ENCODE results near the gene CD180. TPM values are rescaled to one million over a fixed set of nuclear protein-coding genes. Genes with fewer than 3 reads are reported as not detected.

Gene CD180
- total RNA-seq, 1 experiment from 2014 or later: not detected

- POLR2A ChIA-PET: interaction anchor here (0.6 to 0.8 kb wide), 2 partner anchors 9 to 1319 kb away, joined by 3 read pairs; no protein-coding TSS in a partner anchor
- Histone ChIP-seq H3K27me3 (ENCODE audit: control insufficient read depth, insufficient read depth, low read length) (no peaks in the 10 kb centered on the region), H3K9me3 (ENCODE audit: control insufficient read depth, insufficient read depth, low read depth, low read length) (no peaks in the 10 kb centered on the region), H3K27ac (ENCODE audit: low read length) (no peak overlapping the region), H3K36me3 (ENCODE audit: control insufficient read depth, insufficient read depth, low read length) (no peaks in the 10 kb centered on the region), H3K4me1 (ENCODE audit: control insufficient read depth, insufficient read depth, low read length) (no peaks in the 10 kb centered on the region), H3K4me3 (ENCODE audit: low read depth in 2 of 2, low read length in 2 of 2) (no peak overlapping the region)
- no peak for ATAC-seq
- intact Hi-C loops (cut with micrococcal nuclease; ENCODE audit: unreplicated experiment) (no loop called here), in situ Hi-C loops (cut with HindIII; ENCODE audit: low pct_unique_long_range_greater_than_20kb, low sequenced_read_pairs) (no loop called here)
- no TSS peak for BruUV-seq (replicated peaks)
- TF ChIP-seq TCF7L2 (IDR thresholded peaks at IDR 0.05; ENCODE audit: low read depth, low read length) (no peak), SIN3A (IDR thresholded peaks at IDR 0.05; ENCODE audit: borderline replicate concordance, insufficient read depth, low read depth, low read length) (no peak), POLR2AphosphoS5 (IDR thresholded peaks at IDR 0.05; ENCODE audit: low read depth, low read length) (no peak)
- TF ChIP-seq, protein P1, sequence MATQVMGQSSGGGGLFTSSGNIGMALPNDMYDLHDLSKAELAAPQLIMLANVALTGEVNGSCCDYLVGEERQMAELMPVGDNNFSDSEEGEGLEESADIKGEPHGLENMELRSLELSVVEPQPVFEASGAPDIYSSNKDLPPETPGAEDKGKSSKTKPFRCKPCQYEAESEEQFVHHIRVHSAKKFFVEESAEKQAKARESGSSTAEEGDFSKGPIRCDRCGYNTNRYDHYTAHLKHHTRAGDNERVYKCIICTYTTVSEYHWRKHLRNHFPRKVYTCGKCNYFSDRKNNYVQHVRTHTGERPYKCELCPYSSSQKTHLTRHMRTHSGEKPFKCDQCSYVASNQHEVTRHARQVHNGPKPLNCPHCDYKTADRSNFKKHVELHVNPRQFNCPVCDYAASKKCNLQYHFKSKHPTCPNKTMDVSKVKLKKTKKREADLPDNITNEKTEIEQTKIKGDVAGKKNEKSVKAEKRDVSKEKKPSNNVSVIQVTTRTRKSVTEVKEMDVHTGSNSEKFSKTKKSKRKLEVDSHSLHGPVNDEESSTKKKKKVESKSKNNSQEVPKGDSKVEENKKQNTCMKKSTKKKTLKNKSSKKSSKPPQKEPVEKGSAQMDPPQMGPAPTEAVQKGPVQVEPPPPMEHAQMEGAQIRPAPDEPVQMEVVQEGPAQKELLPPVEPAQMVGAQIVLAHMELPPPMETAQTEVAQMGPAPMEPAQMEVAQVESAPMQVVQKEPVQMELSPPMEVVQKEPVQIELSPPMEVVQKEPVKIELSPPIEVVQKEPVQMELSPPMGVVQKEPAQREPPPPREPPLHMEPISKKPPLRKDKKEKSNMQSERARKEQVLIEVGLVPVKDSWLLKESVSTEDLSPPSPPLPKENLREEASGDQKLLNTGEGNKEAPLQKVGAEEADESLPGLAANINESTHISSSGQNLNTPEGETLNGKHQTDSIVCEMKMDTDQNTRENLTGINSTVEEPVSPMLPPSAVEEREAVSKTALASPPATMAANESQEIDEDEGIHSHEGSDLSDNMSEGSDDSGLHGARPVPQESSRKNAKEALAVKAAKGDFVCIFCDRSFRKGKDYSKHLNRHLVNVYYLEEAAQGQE (IDR thresholded peaks at IDR 0.05; ENCODE audit: insufficient read depth in 1 of 2, low read depth in 2 of 2, low read length in 1 of 2): no peak
- TF ChIP-seq, protein P2, sequence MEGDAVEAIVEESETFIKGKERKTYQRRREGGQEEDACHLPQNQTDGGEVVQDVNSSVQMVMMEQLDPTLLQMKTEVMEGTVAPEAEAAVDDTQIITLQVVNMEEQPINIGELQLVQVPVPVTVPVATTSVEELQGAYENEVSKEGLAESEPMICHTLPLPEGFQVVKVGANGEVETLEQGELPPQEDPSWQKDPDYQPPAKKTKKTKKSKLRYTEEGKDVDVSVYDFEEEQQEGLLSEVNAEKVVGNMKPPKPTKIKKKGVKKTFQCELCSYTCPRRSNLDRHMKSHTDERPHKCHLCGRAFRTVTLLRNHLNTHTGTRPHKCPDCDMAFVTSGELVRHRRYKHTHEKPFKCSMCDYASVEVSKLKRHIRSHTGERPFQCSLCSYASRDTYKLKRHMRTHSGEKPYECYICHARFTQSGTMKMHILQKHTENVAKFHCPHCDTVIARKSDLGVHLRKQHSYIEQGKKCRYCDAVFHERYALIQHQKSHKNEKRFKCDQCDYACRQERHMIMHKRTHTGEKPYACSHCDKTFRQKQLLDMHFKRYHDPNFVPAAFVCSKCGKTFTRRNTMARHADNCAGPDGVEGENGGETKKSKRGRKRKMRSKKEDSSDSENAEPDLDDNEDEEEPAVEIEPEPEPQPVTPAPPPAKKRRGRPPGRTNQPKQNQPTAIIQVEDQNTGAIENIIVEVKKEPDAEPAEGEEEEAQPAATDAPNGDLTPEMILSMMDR (IDR thresholded peaks at IDR 0.05): no peak
- DNase-seq (ENCODE audit: low read depth, low spot score): no peak
- CTCF ChIA-PET: no interaction called here
Observed at GRCh38 chr5:67222243-67223025, 25.8 kb upstream of the CD180 start.

DNA sequence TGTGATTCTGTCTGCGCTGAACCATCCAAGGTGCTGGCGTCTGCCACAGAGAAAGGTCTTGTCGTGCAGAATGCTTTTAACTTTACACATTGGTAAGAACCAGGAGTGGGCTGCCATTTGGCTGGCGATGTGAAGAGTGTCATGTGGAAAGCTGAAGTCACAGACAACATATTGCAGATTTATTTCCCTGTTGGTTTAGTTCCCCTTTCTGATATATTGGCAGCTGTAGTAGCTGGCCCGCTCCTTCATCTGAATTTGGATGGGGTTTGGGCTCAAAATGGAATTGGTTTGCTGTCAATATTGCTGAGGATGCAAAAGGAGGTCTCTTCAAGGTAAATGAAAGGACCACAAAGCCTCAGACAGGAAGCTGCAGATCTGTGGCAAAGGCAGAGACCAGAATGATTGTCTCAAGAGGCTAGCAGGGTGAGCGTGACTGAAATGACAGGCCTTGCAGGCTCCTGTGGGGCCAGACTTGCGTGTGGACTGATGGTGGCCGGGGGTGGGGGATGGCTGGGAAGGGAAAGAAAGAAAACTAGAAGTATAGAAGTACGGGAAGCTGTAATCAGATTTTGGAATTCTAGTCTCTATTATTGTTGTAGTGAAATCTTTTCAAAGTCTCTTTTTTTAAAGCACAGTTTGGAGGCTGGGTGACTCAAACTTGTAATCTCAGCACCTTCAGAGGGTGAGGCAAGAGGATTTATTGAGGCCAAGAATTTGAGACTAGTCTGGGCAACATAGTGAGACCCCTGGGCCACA, 25.1 kb upstream of the CD180 start:
- H3K4me3 ChIP-seq (ENCODE audit: low read depth in 2 of 2, low read length in 2 of 2): no peak overlapping the region
- no peak for DNase-seq (ENCODE audit: low read depth, low spot score)
- ATAC-seq: no peak
- in situ Hi-C loops (cut with HindIII; ENCODE audit: low pct_unique_long_range_greater_than_20kb, low sequenced_read_pairs): no loop called here
- intact Hi-C loops (cut with micrococcal nuclease; ENCODE audit: unreplicated experiment): no loop called here
- ChIA-PET CTCF (interaction anchor here (0.7 kb wide), 1 partner anchor 141 kb away, joined by 8 read pairs; no protein-coding TSS in a partner anchor), POLR2A (no interaction called here)
- BruUV-seq (replicated peaks): no TSS peak
- H3K27me3 ChIP-seq (ENCODE audit: control insufficient read depth, insufficient read depth, low read length): no peaks in the 10 kb centered on the region
- no peak overlapping the region for H3K27ac ChIP-seq (ENCODE audit: low read length)
- TF ChIP-seq POLR2AphosphoS5 (IDR thresholded peaks at IDR 0.05; ENCODE audit: low read depth, low read length) (no peak), TCF7L2 (IDR thresholded peaks at IDR 0.05; ENCODE audit: low read depth, low read length) (no peak), SIN3A (IDR thresholded peaks at IDR 0.05; ENCODE audit: borderline replicate concordance, insufficient read depth, low read depth, low read length) (no peak)
- TF ChIP-seq, protein P1 (IDR thresholded peaks at IDR 0.05; ENCODE audit: insufficient read depth in 1 of 2, low read depth in 2 of 2, low read length in 1 of 2): no peak
- TF ChIP-seq, protein P2 (IDR thresholded peaks at IDR 0.05): no peak
- no peaks in the 10 kb centered on the region for H3K4me1 ChIP-seq (ENCODE audit: control insufficient read depth, insufficient read depth, low read length)
- no peaks in the 10 kb centered on the region for H3K9me3 ChIP-seq (ENCODE audit: control insufficient read depth, insufficient read depth, low read depth, low read length)
- no peaks in the 10 kb centered on the region for H3K36me3 ChIP-seq (ENCODE audit: control insufficient read depth, insufficient read depth, low read length)
